T-cell (primary cell): ENCODE data around the gene SGMS2. TPM values are rescaled to one million over a fixed set of nuclear protein-coding genes. Genes with fewer than 3 reads are reported as not detected.
"Not testable (repeated sequence)": the region's sequence is repeated elsewhere in the genome, so short reads cannot be mapped to it uniquely, and the experiment has no call there.

Source experiments
- ATAC-seq, 4 experiments: fragments of 200-7000 bp in 3 of 4; fragments of 150-1000 bp in 1 of 4; cut with Tn5 transposase; replicated peaks in 1 of 4; 1 replicate in 3 of 4; 2 replicates in 1 of 4; pipeline ENCODE4 v1.10.0; 2021; ENCODE audit warnings: moderate library complexity in 3 of 4, mild to moderate bottlenecking in 2 of 4, moderate number of reproducible peaks in 1 of 4
- CTCF ChIA-PET, 2 donors: fragments of 300-600 bp; sonication (Branson Sonifier 250); formaldehyde crosslinking; loops; one replicate each; lab custom pipeline; 2022; ENCODE audit warnings: antibody characterized with exemption in 2 of 2; lab: Charles Lee
- POLR2A ChIA-PET, 2 donors: fragments of 300-600 bp; sonication (Branson Sonifier 250); formaldehyde crosslinking; loops; one replicate each; lab custom pipeline; 2022; ENCODE audit warnings: antibody characterized with exemption in 2 of 2; lab: Charles Lee
- DNase-seq, 35 experiments: peaks; one replicate each; pipeline versions ENCODE4 v3.0.0 to v3.0.0-alpha.2; 2013 to 2023
- H3K27ac ChIP-seq: one replicate; pipeline ENCODE4 v1.5.1; 2013; ENCODE audit warnings: low read length
- H3K27me3 ChIP-seq, 2 experiments: replicated peaks in 1 of 2; 1 replicate in 1 of 2; 2 replicates in 1 of 2; pipeline versions ENCODE4 v1.6.1 to v1.7.0; 2013; ENCODE audit warnings: low read length in 1 of 2, mixed read lengths in 1 of 2; ENCODE audit not compliant: control insufficient read depth in 2 of 2, insufficient read depth in 2 of 2; ENCODE audit errors: extremely low read depth in 1 of 2
- H3K36me3 ChIP-seq, 2 donors: 1 replicate in 1 of 2; 2 replicates in 1 of 2; pipeline versions ENCODE4 v1.6.1 to v1.7.0; 2013; ENCODE audit warnings: low read length in 1 of 2; ENCODE audit not compliant: control insufficient read depth in 2 of 2, insufficient read depth in 1 of 2; ENCODE audit errors: extremely low read depth in 1 of 2
- H3K4me1 ChIP-seq, 2 experiments: 1 replicate in 1 of 2; 2 replicates in 1 of 2; pipeline versions ENCODE4 v1.6.1 to v1.7.0; 2013; ENCODE audit warnings: low read length in 2 of 2, mixed read lengths in 1 of 2; ENCODE audit not compliant: insufficient read depth in 2 of 2, control insufficient read depth in 1 of 2; ENCODE audit errors: extremely low read depth in 1 of 2
- H3K4me3 ChIP-seq, 2 donors: 1 replicate in 1 of 2; 2 replicates in 1 of 2; pipeline versions ENCODE4 v1.5.1 to v1.7.0; 2013; ENCODE audit warnings: mild to moderate bottlenecking in 2 of 2, low read length in 1 of 2, moderate library complexity in 1 of 2; ENCODE audit not compliant: control insufficient read depth in 1 of 2; ENCODE audit errors: extremely low read depth in 1 of 2
- H3K9me3 ChIP-seq: 2 replicates; pipeline ENCODE4 v1.7.0; 2013
- H3K27ac Mint-ChIP-seq, 2 donors: one replicate each; pipeline ENCODE4 v1.8.0; 2020 to 2021; ENCODE audit warnings: mild to moderate bottlenecking in 2 of 2, mixed read lengths in 2 of 2
- H3K27me3 Mint-ChIP-seq, 2 donors: one replicate each; pipeline ENCODE4 v1.8.0; 2021 to 2022; ENCODE audit warnings: mixed read lengths in 2 of 2
- H3K36me3 Mint-ChIP-seq: one replicate; pipeline ENCODE4 v1.8.0; 2021; ENCODE audit warnings: mixed read lengths
- H3K4me1 Mint-ChIP-seq, 3 donors: one replicate each; pipeline ENCODE4 v1.8.0; 2020 to 2022; ENCODE audit warnings: mixed read lengths in 3 of 3, mild to moderate bottlenecking in 1 of 3
- H3K4me3 Mint-ChIP-seq, 3 donors: one replicate each; pipeline ENCODE4 v1.8.0; 2020 to 2022; ENCODE audit warnings: mild to moderate bottlenecking in 3 of 3, mixed read lengths in 3 of 3, moderate library complexity in 3 of 3
- H3K9me3 Mint-ChIP-seq, 3 donors: one replicate each; pipeline ENCODE4 v1.8.0; 2020 to 2022; ENCODE audit warnings: mixed read lengths in 3 of 3
- WGBS: methylation state at CpG from one replicate; pipeline ENCODE4 v1.1.5; 2013; ENCODE audit warnings: missing lambda C conversion rate; ENCODE audit not compliant: insufficient coverage; 5-methylcytosine and 5-hydroxymethylcytosine counted together
- total RNA-seq, 35 experiments: library from RNA in 6 of 35; stranded (reverse) in 6 of 35; fragments of 120-200 nt in 1 of 35; gene quantifications; one replicate each; pipeline versions ENCODE4 v1.2.1 to v1.2.4 and lab custom pipeline; 2013 to 2026

The SGMS2 gene
- total RNA-seq, 5 donors from 2014 or later (not counting 1 experiment from before 2014, with no cell fraction given) = 0.25 to 0.82 TPM; not detected in 3

DNA sequence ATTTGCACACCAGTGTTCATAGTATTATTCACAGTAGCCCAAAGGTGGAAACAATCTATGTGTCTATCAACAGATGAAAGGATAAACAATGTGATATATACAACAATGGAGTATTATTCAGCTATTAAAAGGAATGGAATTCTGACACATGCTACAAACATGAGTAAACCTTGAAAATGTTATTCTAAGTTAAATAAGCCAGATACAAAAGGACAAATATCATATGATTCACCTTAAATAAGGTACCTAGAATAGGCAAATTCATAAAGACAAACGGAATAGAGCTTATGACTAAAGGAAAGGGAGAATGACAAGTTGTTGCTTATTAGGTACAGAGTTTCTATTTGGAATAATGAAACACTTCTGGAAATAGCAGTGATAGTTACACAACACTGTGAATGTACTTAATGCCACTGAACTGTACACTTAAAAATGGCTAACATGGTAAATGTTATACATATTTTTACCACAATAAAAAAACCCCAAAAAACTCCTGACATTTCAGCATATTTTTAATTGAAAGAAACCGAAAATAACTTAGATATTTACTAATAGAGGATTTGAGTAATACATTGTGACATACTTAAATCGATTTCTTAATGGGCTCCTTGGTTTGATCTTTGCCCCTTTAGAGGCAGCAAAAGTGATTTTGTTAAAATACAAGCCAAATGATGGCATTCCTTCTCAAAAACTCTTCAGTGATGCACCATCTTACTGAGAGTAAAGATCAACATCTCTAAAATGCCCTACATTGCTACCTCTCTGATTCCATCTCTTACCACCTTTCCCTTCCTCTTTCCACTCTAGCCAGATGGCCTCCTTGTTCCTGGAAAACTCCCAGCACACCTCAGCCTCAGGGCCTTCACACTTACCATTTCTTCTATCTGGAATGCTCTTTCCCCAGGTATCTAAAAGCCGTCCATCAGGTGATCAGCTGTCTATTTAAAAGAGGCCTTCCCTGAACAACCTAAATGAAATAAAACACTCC is 98.0 kb downstream of the SGMS2 start:
- no peak for DNase-seq
- POLR2A ChIA-PET = no interaction called here
- WGBS = 90% methylated on average over 1 of the region's 4 CpGs

DNA sequence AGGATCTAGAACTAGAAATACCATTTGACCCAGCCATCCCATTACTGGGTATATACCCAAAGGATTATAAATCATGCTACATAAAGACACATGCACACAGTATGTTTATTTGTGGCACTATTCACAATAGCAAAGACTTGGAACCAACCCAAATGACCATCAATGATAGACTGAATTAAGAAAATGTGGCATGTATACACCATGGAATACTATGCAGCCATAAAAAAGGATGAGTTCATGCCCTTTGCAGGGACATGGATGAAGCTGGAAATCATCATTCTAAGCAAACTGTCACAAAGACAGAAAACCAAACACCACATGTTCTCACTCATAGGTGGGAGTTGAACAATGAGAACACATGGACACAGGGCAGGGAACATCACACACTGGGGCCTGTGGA is 101.0 kb downstream of the SGMS2 start:
- H3K27ac Mint-ChIP-seq, H3K4me1 ChIP-seq, H3K27me3 ChIP-seq, H3K36me3 Mint-ChIP-seq, H3K4me3 ChIP-seq, H3K9me3 ChIP-seq, CTCF ChIA-PET, H3K9me3 Mint-ChIP-seq, ATAC-seq, POLR2A ChIA-PET, DNase-seq, H3K36me3 ChIP-seq, H3K27ac ChIP-seq, H3K4me3 Mint-ChIP-seq, H3K4me1 Mint-ChIP-seq: not testable (repeated sequence)
- H3K27me3 Mint-ChIP-seq = peaks cover 2 to 11% of the 10 kb centered on the region in 2 donors

More for the DNA sequence above, 98.0 kb downstream of the SGMS2 start:
- Histone ChIP-seq H3K27me3 (peaks cover 0 to 3% of the 10 kb centered on the region in 2 experiments), H3K4me3 (no peak overlapping the region), H3K36me3 (no peaks in the 10 kb centered on the region), H3K27ac (no peak overlapping the region), H3K4me1 (no peaks in the 10 kb centered on the region), H3K9me3 (peaks cover 2% of the 10 kb centered on the region)
- H3K36me3 Mint-ChIP-seq = peaks cover 6% of the 10 kb centered on the region
- ATAC-seq = no peak
- H3K27me3 Mint-ChIP-seq = peaks cover 16 to 17% of the 10 kb centered on the region in 2 donors
- H3K4me3 Mint-ChIP-seq = no peak overlapping the region
- H3K9me3 Mint-ChIP-seq = peaks cover 0 to 8% (median 3%) of the 10 kb centered on the region in 3 donors
- no peak overlapping the region for H3K27ac Mint-ChIP-seq
- no peaks in the 10 kb centered on the region for H3K4me1 Mint-ChIP-seq
- CTCF ChIA-PET = no interaction called here

DNA sequence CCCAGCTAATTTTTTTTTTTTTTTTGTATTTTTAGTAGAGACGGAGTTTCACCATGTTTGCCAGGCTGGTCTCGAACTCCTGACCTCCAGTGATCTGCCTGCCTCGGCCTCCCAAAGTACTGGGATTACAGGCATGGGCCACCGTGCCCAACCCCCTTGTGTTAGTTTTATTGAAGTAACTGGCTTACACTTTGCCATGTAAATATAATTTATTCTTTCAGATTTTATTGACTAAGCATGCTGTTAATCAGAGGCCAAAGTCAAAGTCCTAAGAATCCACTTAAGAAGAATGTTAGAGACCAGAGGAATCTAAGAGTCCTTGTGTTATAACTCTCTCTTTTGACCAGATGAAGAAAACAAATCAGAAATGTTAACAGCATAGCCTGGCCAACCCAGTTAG is 102.1 kb downstream of the SGMS2 start:
- WGBS = no CpG with 5 or more reads among the region's 4 CpGs
- H3K36me3 Mint-ChIP-seq, H3K27ac ChIP-seq, ATAC-seq, H3K4me1 ChIP-seq, H3K27me3 Mint-ChIP-seq, H3K9me3 Mint-ChIP-seq, H3K27me3 ChIP-seq, POLR2A ChIA-PET, H3K9me3 ChIP-seq, DNase-seq, H3K4me3 Mint-ChIP-seq, H3K4me3 ChIP-seq, H3K36me3 ChIP-seq, H3K27ac Mint-ChIP-seq: not testable (repeated sequence)
- peaks cover 6 to 10% (median 8%) of the 10 kb centered on the region in 3 donors for H3K4me1 Mint-ChIP-seq
- CTCF ChIA-PET = interaction anchor here in 1 of 2 donors (0.5 kb wide), 1 partner anchor 646 kb away, joined by 4 read pairs; no protein-coding TSS in a partner anchor

DNA sequence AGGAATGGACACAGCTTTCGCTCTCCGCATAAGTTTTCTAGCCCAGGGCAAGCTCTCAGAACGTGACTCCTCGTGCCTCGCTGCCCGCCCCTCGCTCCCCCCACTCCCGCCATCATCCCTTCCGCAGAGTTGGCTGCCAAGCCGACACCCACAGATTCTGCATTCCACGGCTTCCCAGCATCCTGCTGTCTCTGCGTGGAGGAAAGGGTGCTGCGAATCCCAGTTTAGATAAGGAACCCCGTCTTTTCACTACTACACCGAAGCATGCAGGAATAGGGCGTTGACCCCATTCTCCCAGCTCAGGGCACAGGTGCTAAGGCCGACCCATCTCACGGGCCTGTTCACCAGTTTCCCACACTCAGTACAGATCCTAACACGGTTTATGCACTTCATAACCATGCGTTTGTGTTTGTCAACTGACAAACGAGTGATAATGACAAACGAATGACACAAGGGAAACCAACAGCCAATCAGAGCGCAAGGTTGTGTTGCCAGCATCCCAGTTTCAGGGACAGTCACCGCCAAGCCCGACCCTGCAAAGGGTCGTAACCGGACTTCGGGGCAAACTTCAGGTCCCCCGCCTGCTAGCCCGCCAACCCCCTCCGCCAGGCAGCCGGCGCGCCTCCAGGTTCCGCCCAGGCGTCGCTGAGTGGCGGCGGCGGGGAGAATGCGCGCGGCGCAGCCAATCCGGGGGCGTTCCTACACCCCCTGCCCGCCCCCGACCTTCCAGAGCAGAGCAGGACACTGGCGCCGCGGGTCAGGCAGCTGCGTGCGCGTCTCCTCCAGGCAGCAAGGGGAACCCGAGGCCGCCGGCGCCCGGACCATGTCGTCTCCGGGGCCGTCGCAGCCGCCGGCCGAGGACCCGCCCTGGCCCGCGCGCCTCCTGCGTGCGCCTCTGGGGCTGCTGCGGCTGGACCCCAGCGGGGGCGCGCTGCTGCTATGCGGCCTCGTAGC is 106.4 kb downstream of the SGMS2 start, which contains the start of gene CYP2U1:
CYP2U1 (plus strand) TSS at position 729 of the 954 bp plus-strand sequence; CDS start at position 824, 95 bp downstream.
- peaks cover 10 to 17% of the 10 kb centered on the region in 2 experiments for H3K4me1 ChIP-seq
- peak within 1 kb of the TSS; percentile 86 to 93 (median 87) for H3K4me3 Mint-ChIP-seq
- H3K27me3 Mint-ChIP-seq = no peaks in the 10 kb centered on the region
- no peaks in the 10 kb centered on the region for H3K36me3 ChIP-seq
- H3K4me1 Mint-ChIP-seq = peaks cover 33 to 46% (median 43%) of the 10 kb centered on the region in 3 donors
- ChIA-PET CTCF (interaction anchor here in 1 of 2 donors (0.5 kb wide), 1 partner anchor 1884 kb away, joined by 3 read pairs; the partner anchor contains the start of gene GAR1), POLR2A (no interaction called here)
- no peaks in the 10 kb centered on the region for H3K9me3 ChIP-seq
- H3K9me3 Mint-ChIP-seq = no peaks in the 10 kb centered on the region
- peaks cover 4% of the 10 kb centered on the region for H3K36me3 Mint-ChIP-seq
- peak within 1 kb of the TSS; percentile 69 to 86 for H3K27ac Mint-ChIP-seq
- peak within 1 kb of the TSS; percentile 48 for H3K27ac ChIP-seq
- peak; percentile 54 to 85 (median 72) for DNase-seq
- ATAC-seq = peak; percentile 95 to 98 (median 96)
- H3K27me3 ChIP-seq = no peaks in the 10 kb centered on the region
- WGBS = 4% methylated on average over 76 of the region's 78 CpGs
- peak within 1 kb of the TSS; percentile 81 to 91 for H3K4me3 ChIP-seq

DNA sequence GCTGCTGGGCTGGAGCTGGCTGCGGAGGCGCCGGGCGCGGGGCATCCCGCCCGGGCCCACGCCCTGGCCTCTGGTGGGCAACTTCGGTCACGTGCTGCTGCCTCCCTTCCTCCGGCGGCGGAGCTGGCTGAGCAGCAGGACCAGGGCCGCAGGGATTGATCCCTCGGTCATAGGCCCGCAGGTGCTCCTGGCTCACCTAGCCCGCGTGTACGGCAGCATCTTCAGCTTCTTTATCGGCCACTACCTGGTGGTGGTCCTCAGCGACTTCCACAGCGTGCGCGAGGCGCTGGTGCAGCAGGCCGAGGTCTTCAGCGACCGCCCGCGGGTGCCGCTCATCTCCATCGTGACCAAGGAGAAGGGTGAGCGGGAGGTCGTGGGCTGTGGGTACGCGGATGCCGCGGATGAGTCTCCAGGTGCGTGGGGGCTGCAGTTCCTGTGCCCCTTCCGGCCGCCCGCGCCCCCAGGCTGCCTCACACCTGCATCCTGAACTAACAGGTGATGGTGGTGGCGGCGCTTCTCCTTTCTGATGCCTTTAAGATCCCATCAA is 107.1 kb downstream of the SGMS2 start:
- Histone ChIP-seq H3K9me3 (no peaks in the 10 kb centered on the region), H3K4me1 (peaks cover 10 to 17% of the 10 kb centered on the region in 2 experiments), H3K4me3 (peak overlapping the region; percentile 81 to 91), H3K27ac (no peak overlapping the region), H3K27me3 (no peaks in the 10 kb centered on the region), H3K36me3 (no peaks in the 10 kb centered on the region)
- H3K36me3 Mint-ChIP-seq = peaks cover 4% of the 10 kb centered on the region
- no peaks in the 10 kb centered on the region for H3K27me3 Mint-ChIP-seq
- H3K27ac Mint-ChIP-seq = peak overlapping the region in 1 of 2 donors; percentile 65
- peaks cover 33 to 48% (median 46%) of the 10 kb centered on the region in 3 donors for H3K4me1 Mint-ChIP-seq
- WGBS = under 1% methylated on average over 38 of the region's 45 CpGs
- H3K4me3 Mint-ChIP-seq = peak overlapping the region; percentile 85 to 93 (median 86)
- ATAC-seq (peak; percentile 21 to 33 (median 28)), DNase-seq (peak in 21 of 35 experiments; percentile 1 to 38 (median 10))
- H3K9me3 Mint-ChIP-seq = no peaks in the 10 kb centered on the region
- CTCF ChIA-PET = interaction anchor here in 1 of 2 donors (0.5 kb wide), 1 partner anchor 1883 kb away, joined by 3 read pairs; the partner anchor contains the start of gene GAR1
- POLR2A ChIA-PET = no interaction called here
